ENCODE measurements around the gene IQSEC2.

Gene IQSEC2

DNA sequence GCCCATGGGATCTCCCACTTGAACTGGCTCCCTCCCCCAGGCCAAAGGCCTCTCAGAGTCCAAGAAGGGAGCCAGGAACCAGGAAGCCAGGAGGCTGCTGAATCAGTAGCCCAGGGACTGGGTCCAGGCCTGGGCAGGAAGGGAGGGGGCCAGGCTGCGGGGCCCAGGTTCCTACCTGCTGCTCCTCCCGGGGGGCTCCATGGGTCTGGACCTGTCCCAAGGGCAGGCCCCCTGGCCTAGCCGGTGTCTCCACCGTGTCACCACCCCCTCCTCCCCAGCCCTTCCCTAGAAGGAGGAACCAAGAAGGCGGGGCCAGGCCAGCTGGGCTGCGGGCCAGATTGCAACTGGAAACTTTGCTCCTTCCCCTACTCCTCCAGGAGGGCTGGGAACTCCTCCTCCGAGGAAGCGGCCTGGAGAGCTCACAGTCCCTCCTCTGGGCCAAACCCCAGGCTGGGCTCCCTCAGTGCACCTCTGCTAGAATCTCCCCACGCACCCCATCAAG is at the start of gene IQSEC2:
TSS of gene IQSEC2 (minus strand) at position 264 of the 502 bp plus-strand sequence.
- no peak for DNase-seq

DNA sequence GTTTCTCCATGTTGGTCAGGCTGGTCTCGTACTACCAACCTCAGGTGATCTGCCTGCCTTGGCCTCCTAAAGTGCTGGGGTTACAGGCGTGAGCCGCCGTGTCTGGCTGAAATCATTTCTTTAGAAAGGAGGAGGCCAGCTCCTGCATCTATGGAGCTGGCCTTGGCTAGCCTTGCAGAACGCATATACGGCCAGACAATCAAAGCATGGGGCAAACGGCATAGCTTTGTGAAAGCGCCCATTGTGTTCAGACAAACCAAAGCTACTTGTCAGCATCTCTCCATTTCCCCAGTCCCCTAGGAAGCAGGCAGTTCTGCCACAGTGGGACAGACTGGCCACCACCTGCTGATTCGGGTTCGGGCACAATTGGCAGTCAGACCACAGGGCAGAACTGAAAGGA is 48.9 kb upstream of the IQSEC2 start:
- no peak for DNase-seq

DNA sequence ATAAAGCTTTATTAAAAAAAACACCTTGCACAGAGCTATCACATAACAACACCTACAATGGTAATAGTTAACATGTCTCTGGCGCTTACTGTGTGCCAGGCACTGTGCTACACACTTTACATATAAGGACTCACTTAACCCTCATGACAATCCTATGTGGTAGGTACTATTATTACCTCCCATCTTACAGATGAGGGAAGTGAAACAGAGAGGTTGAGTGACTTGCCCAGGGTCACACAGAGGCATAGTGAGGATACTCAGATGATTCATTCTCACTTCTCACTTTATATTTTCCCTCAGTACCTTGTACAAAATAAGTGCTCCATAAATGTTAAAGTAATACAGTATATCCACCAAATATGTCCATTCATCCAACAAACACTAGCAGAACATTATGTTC is 43.4 kb upstream of the IQSEC2 start:
- no peak for DNase-seq

GRCh38 chrX:53324085-53324484 is 42.7 kb upstream of the IQSEC2 start:
- no peak for DNase-seq

DNA sequence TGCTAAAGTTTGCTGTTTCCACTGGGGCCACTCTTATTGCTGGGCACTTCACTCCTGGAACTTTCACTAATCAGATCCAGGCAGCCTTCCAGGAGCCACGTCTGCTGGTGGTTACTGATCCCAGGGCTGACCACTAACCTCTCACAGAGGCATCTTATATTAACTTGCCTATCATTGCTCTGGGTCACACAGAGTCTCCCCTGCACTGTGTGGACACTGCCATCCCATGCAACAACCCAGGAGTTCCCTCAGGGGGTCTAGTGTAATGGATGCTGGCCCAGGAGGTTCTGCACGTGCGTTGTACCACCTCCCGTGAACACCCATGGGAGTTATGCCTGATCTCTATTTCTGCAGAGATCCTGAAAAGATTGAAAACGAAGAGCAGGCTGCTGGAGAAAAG is 41.8 kb upstream of the IQSEC2 start:
- no peak for DNase-seq

GRCh38 chrX:53321943-53322497 is 40.6 kb upstream of the IQSEC2 start:
- no peak for DNase-seq

DNA sequence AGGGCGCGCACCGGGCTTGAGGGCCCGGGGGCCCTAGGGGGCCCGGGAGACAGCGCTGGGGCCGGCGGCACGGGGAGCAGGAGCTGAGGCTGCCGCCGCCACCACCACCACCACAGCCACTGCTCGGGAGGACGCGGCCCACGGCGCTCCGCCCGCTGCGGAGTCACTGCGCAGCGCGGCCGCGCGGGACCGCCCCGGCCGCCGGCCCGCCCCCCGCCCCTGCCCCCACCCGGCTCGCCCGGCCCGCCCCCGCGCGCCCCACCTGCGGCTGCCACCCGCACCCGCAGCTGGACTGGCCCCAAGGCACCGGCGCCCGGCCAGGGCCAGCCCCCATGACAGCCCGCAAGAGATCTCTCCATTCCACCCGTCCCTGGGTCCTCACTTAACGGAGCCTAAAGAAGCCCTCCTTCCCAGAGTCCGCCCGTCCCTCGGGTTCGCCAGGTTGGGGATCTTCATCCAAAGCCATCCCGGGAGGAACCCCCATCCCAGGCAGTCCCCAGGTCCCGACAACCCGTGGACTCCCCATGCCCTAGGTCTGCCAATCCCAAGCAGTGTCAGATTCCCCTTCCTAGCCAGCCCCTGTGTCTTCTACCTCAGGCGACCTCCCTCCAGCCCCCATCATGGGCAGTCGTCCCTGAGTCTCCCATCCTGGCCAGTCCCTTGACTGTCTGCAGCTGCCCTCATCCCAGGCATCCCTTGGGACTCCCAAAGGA is 40.0 kb upstream of the IQSEC2 start:
- no peak for DNase-seq

GRCh38 chrX:53320543-53321229 is 39.3 kb upstream of the IQSEC2 start:
- no peak for DNase-seq

DNA sequence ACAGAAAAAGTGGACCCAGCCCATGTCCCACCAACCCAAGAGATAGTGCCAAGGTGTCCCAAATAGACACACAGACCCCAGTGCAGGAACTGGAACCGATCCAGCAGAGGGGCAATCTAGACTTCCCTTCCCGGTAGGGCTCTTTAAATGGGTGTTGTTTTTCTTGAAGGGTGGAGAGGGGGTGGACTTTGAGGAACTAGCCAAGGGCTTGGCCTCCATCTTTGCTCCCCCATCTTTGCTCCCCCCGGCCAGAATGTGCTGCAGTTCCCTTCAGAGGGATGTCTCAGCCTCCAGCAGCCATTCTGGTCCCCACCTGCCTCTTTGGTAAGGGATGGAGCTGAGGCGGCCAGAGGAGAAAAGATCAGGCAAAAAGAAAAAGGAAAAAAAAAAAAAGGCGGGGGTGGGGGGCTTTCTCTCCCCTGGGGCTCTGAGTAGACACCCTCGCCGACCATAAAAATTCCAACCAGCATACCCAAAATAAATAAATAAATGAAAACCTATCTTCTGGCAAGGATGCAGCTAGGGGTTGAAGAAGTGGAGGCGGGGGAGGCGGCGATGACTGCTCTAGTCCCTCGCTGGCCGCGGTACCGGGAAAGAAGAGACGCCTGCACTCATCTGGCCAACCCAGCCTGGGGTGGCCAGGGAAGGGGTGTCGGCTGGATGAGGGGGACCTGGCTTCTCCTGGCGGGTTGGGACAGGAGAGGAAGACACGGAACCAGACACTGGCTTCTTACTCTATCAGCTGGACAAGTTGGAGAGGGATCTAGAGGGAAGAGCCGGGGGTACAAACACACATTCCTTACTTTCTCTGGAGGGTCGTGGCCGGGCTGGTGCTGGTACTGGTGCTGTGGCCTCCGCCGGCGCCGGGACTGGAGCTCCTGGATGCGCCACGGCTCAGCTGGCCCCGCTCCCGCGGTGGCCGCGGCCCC is 38.5 kb upstream of the IQSEC2 start:
- DNase-seq, result no peak

DNA sequence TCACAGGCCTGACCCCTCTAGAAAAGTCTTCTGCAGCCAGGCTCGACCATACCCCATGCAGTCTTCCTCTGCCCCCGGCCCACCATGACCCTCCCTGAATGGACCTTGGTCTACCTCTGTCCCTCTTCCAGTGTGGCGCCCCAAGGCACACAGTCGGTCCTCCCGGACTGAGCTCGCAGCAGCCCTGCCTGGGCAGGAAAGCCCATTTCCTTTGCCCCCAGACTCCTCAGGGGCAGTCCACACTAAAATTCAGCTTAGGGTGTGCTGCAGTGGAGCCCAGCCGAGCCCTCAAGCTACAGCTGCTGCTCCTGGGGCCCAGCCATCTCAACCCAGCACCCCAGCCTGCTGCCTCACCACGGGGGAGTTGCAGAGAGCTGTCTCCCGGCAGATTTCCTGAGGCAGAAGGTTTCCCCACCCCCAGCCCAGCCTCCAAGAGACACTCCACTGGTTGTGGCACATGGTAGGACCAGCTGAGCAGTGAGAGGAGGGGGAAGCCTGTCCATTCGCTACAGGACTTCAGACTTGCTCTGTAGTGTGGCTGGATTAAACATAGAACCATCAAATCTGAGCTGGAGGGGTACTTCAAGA is 37.5 kb upstream of the IQSEC2 start:
- no peak for DNase-seq

DNA sequence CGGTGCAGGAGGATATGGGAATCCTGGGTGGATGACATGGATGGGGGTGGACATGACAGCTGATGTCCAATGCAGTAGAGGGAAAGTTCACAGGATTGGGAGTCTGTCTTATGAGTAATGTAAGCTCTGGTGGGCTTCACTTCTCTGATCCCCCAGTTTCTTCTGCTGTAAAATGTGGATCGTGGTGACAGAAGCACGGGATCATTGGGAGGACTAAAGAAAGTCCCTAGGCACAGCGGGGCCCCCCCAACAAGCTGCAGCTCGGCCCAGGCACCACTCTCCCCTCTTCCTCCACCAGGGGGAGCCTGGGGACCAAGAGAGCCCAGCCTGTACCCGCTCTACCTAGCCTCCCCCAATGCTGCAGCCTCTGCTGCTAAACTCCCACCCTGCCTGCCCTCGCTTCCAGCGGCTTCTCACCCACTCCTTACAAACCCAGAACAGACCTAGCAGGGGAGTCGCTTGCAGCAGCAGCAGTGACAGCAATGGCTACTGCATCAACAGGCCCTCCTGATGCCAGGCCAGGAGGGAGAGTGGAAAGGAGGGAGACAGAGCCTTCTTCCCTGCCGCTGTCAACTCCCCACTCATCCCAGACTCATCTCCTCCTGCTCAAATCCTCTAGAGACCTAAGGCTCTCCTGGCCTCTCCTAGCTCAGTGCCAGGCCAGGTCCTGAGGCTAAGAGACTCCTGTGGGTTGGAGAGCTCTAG is 36.1 kb upstream of the IQSEC2 start:
- DNase-seq, result no peak

DNA sequence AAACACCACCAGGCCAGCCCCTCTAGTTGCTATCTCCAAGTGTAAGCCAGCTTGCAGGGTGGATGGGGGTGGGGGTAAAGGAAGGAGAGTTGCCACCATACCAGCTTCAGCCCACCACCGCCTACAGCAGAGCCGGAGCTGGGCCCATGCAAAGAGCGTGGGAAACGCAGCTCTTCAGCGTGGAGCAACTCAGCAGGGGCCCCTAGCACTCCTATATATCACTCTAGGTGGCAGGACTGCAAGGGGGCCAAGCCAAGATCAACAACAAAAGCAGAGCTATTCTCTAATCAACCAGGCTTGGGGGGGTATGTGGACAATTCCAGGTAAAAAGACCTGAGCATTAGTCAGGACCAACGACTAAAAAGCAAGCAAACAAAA is 35.5 kb upstream of the IQSEC2 start:
- DNase-seq, result no peak

DNA sequence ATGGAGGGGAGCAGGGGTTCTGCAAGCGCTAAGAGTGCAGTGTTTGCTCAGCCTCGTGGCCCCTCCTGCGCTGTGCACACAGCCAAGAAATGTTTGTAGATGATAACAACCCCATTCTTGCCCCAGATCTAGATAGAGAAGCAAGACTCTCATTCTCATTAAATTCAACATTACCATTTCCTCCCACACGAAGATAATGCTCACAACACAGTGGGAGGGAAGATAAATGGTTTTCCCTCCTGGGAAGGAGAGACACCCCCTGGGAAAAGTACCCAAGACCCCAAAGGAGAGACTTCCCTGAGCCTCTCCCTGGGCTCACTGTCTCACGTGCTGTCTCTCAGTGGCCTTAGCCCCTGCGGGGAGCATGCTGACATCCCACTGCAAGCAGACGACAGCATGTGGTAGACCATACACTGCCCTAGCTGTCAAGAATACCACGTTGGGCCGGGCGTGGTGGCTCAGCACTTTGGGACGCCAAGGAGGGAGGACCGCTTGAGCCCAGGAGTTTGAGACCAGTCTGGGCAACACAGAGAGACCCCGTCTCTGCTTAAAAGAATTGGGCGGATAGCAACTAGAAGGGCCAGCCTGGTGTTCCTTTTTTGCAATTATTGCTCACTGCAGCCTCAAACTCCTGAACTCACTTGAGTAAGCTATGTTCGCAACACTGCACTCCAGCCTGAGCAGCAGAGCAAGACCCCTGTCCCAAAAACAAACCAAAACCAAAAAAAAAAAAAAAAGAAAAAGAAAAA is 34.9 kb upstream of the IQSEC2 start:
- DNase-seq, result no peak

GRCh38 chrX:53313728-53314105 is 32.3 kb upstream of the IQSEC2 start:
- DNase-seq, result no peak

DNA sequence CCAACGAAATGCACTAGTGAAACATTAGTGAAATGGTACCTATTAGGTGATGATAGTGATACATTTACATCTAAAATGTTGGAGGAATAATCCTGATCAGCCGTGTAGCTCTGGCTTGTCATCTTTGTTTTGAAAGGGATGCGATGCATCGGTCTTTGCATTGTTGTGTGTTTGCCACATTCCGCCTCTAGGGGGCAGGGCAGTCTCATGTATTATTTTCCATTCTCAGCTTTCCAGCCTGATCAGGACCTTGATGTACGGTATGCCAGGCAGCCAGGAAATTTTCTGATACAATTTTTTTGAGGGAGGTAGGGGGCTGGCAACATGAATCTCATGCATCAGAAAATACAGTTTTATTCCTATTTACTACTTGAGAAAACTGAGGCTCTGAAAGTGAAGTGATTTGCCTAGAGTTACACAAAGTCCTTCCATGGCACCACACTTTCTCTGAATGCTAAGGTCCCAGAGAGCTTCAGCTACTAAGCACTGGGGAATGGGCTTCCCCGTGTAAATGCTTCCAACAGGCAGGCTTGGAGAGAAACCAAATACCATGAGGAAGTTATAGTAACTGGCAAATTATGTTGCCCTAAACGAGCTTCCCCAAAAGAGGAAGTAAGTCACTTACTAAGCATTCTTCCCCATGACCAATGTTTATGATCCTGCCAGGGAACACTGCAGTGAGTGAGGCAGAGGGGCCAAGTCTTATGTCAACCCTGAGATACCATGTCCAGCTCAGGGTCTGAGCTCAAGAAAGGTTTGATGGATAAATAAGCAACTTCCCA is 31.8 kb upstream of the IQSEC2 start:
- DNase-seq, result peak; percentile 1

GRCh38 chrX:53309837-53310236 is 28.5 kb upstream of the IQSEC2 start:
- no peak for DNase-seq

GRCh38 chrX:53308836-53309235 is 27.5 kb upstream of the IQSEC2 start:
- no peak for DNase-seq

GRCh38 chrX:53305996-53306937 is 24.9 kb upstream of the IQSEC2 start:
- no peak for DNase-seq

All from NCI-H2081 treated with DMSO at 0.1 percent for 48 hours (cell line).